HEK293 (cell line): Measurements from ENCODE around the gene MRPL54.

Source experiments
- AEBP2 ChIP-seq: fragments of 450-650 bp; formaldehyde crosslinking; IDR thresholded peaks from 2 replicates; pipeline ENCODE4 v1.5.1; 2016; ENCODE audit warnings: missing biosample characterization, missing genetic modification characterization, borderline replicate concordance
- ATF2 ChIP-seq: fragments of 450-650 bp; formaldehyde crosslinking; IDR thresholded peaks from 2 replicates; pipeline ENCODE4 v1.5.1; 2016; ENCODE audit warnings: missing biosample characterization, missing genetic modification characterization, low read depth
- EGR2 ChIP-seq: fragments of 450-650 bp; formaldehyde crosslinking; IDR thresholded peaks from 2 replicates; pipeline ENCODE4 v1.5.1; 2016; ENCODE audit warnings: low read depth, missing biosample characterization, missing genetic modification characterization
- KLF9 ChIP-seq: fragments of 450-650 bp; formaldehyde crosslinking; IDR thresholded peaks from 2 replicates; pipeline ENCODE4 v1.5.1; 2016; ENCODE audit warnings: missing biosample characterization, missing genetic modification characterization, low read depth
- PBX3 ChIP-seq: sonication (generic); formaldehyde crosslinking; IDR thresholded peaks from 2 replicates; pipeline ENCODE4 v1.8.1; 2022; ENCODE audit warnings: mild to moderate bottlenecking, moderate library complexity, missing genetic modification reagents
- SALL2 ChIP-seq: fragments of 450-650 bp; formaldehyde crosslinking; IDR thresholded peaks from 2 replicates; pipeline ENCODE4 v1.5.0; 2017; ENCODE audit warnings: missing biosample characterization, mild to moderate bottlenecking, missing genetic modification characterization, borderline replicate concordance
- SP2 ChIP-seq: fragments of 450-650 bp; formaldehyde crosslinking; IDR thresholded peaks from 2 replicates; pipeline ENCODE4 v1.5.1; 2016; ENCODE audit warnings: missing biosample characterization, missing genetic modification characterization
- ZBTB17 ChIP-seq: fragments of 450-650 bp; formaldehyde crosslinking; IDR thresholded peaks from 2 replicates; pipeline ENCODE4 v1.5.1; 2016; ENCODE audit warnings: missing biosample characterization, missing genetic modification characterization
- ZBTB20 ChIP-seq: fragments of 450-650 bp; formaldehyde crosslinking; IDR thresholded peaks from 2 replicates; pipeline ENCODE4 v1.5.1; 2016; ENCODE audit warnings: missing biosample characterization, missing genetic modification characterization
- ZBTB8A ChIP-seq: fragments of 450-650 bp; formaldehyde crosslinking; IDR thresholded peaks from 2 replicates; pipeline ENCODE4 v1.5.1; 2016; ENCODE audit warnings: missing biosample characterization, missing genetic modification characterization
- ZFP3 ChIP-seq: fragments of 450-650 bp; formaldehyde crosslinking; IDR thresholded peaks from 2 replicates; pipeline ENCODE4 v1.5.1; 2016; ENCODE audit warnings: low read depth, missing biosample characterization, missing genetic modification characterization
- ZFP41 ChIP-seq: fragments of 450-650 bp; formaldehyde crosslinking; IDR thresholded peaks from 2 replicates; pipeline ENCODE4 v1.5.1; 2016; ENCODE audit warnings: missing biosample characterization, missing genetic modification characterization, borderline replicate concordance
- ZNF132 ChIP-seq: fragments of 450-650 bp; formaldehyde crosslinking; IDR thresholded peaks from 2 replicates; pipeline ENCODE4 v1.5.1; 2017; ENCODE audit warnings: missing biosample characterization, missing genetic modification characterization, borderline replicate concordance
- ZNF133 ChIP-seq: fragments of 450-650 bp; formaldehyde crosslinking; IDR thresholded peaks from 2 replicates; pipeline ENCODE4 v1.5.1; 2016; ENCODE audit warnings: missing biosample characterization, missing genetic modification characterization
- ZNF184 ChIP-seq: fragments of 450-650 bp; IDR thresholded peaks from 2 replicates; pipeline ENCODE4 v1.5.1; 2018; ENCODE audit warnings: missing biosample characterization, mild to moderate bottlenecking, missing genetic modification characterization
- ZNF366 ChIP-seq: fragments of 450-650 bp; formaldehyde crosslinking; conservative IDR thresholded peaks from 2 replicates; pipeline ENCODE4 v1.5.1; 2016; ENCODE audit warnings: missing biosample characterization, missing genetic modification characterization
- ZNF518A ChIP-seq: fragments of 450-650 bp; formaldehyde crosslinking; conservative IDR thresholded peaks from 2 replicates; pipeline ENCODE4 v1.5.1; 2016; ENCODE audit warnings: low read depth, missing biosample characterization, missing genetic modification characterization
- ZNF596 ChIP-seq: fragments of 450-650 bp; IDR thresholded peaks from 2 replicates; pipeline ENCODE4 v1.5.0; 2018; ENCODE audit warnings: missing biosample characterization, mild to moderate bottlenecking, missing genetic modification characterization, moderate library complexity
- ZNF660 ChIP-seq: fragments of 450-650 bp; IDR thresholded peaks from 2 replicates; pipeline ENCODE4 v1.5.1; 2018; ENCODE audit warnings: missing biosample characterization, mild to moderate bottlenecking, missing genetic modification characterization
- ZNF785 ChIP-seq: fragments of 450-650 bp; formaldehyde crosslinking; IDR thresholded peaks from 2 replicates; pipeline ENCODE4 v1.5.1; 2016; ENCODE audit warnings: missing biosample characterization, missing genetic modification characterization
- ZSCAN5A ChIP-seq: fragments of 450-650 bp; formaldehyde crosslinking; IDR thresholded peaks from 2 replicates; pipeline ENCODE4 v1.5.1; 2016; ENCODE audit warnings: missing biosample characterization, missing genetic modification characterization

Gene MRPL54

GRCh38 chr19:3776479-3777040 is 14.1 kb downstream of the MRPL54 start (continued):
- TF ChIP-seq AEBP2 (0 out of 2 replicates have a peak, but pooled peaks have one; percentile 19), ZFP3 (no peak), PBX3 (CRISPR knock-in tag) (no peak), ZNF518A (tag by site-specific recombination) (no peak), ZBTB8A (no peak), ZSCAN5A (tag by site-specific recombination) (no peak), ZNF133 (tag by site-specific recombination) (no peak), ZNF184 (no peak), ZFP41 (tag by site-specific recombination) (no peak), ZNF132 (no peak), ATF2 (tag by site-specific recombination) (no peak), ZBTB17 (peak; percentile 94), EGR2 (tag by site-specific recombination) (peak; percentile 100), ZNF366 (peak; percentile 99), SALL2 (tag by site-specific recombination) (no peak), ZNF785 (tag by site-specific recombination) (no peak), ZBTB20 (tag by site-specific recombination) (no peak; the same call in 1 of the 2 replicates), ZNF596 (tag by site-specific recombination) (no peak), KLF9 (tag by site-specific recombination) (no peak), SP2 (tag by site-specific recombination) (peak; percentile 54), ZNF660 (tag by site-specific recombination) (no peak)
